HG03469 (cell line): ENCODE results near the gene ZNHIT3.

Experiments used
- ATAC-seq: cut with Tn5 transposase; IDR thresholded peaks from one replicate; pipeline ENCODE4 v1.9.1; 2021; ENCODE audit warnings: mild to moderate bottlenecking, moderate library complexity, moderate number of reproducible peaks; ENCODE audit not compliant: unreplicated experiment

Gene ZNHIT3

DNA sequence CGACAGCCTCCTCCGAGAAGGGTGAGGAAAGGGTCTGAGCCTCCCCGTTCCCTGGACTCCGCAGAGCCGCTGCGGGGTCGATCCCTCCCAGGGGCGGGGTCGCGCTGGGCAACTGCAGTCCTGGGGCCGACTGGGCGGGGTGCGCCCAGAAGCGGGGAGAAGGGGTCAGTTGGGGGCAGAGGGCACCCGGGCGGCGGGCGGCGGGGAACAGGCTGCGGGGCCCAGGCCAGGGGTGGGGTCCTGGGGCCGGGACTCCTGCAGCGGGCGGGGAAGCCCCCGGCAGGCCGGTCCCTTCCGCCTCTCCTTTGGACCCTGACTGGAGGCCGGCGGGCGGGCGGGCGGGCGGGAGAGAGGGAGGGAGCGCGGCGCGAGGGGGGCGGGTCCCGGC, 58.6 kb downstream of the ZNHIT3 start:
- ATAC-seq = peak; percentile 18
